B cell (primary cell): ENCODE data around the gene FAM222A. TPM values are rescaled to one million over a fixed set of nuclear protein-coding genes. Genes with fewer than 3 reads are reported as not detected.

Source experiments
- ATAC-seq: fragments of 200-7000 bp; cut with Tn5 transposase; one replicate; pipeline ENCODE4 v1.10.0; 2021; ENCODE audit warnings: low read depth, mild to moderate bottlenecking, moderate number of reproducible peaks, moderate library complexity
- CTCF ChIA-PET: fragments of 350-600 bp; sonication (Branson Sonifier 250); formaldehyde crosslinking; loops from one replicate; lab custom pipeline; 2021; ENCODE audit warnings: antibody characterized with exemption, inconsistent platforms; lab: Charles Lee
- POLR2A ChIA-PET: fragments of 350-600 bp; sonication (Branson Sonifier 250); formaldehyde crosslinking; loops from one replicate; lab custom pipeline; 2021; ENCODE audit warnings: antibody characterized with exemption; lab: Charles Lee
- DNase-seq: peaks from one replicate; pipeline ENCODE4 v3.0.0; 2013
- H2AFZ ChIP-seq: 2 replicates; pipeline ENCODE4 v1.6.1; 2012; ENCODE audit warnings: mild to moderate bottlenecking, low read depth, low read length; ENCODE audit not compliant: insufficient read depth, poor library complexity, severe bottlenecking
- H3K27ac ChIP-seq, 2 donors: 1 replicate in 1 of 2; 2 replicates in 1 of 2; pipeline ENCODE4 v1.5.1; 2012 to 2013; ENCODE audit warnings: low read length in 2 of 2, mild to moderate bottlenecking in 2 of 2, moderate library complexity in 1 of 2
- H3K27me3 ChIP-seq, 4 experiments: fragments of 200-600 bp in 1 of 4; sonication (generic) in 1 of 4; replicated peaks in 1 of 4; 1 replicate in 2 of 4; 2 replicates in 2 of 4; pipeline versions ENCODE4 v1.6.1 to v1.7.0; 2013 to 2016; ENCODE audit warnings: low read length in 3 of 4, mild to moderate bottlenecking in 2 of 4, mixed read lengths in 1 of 4, moderate library complexity in 1 of 4; ENCODE audit not compliant: insufficient read depth in 4 of 4, control insufficient read depth in 3 of 4; ENCODE audit errors: control extremely low read depth in 1 of 4
- H3K36me3 ChIP-seq, 2 experiments: replicated peaks in 1 of 2; 1 replicate in 1 of 2; 2 replicates in 1 of 2; pipeline versions ENCODE4 v1.6.1 to v1.7.1; 2013; ENCODE audit warnings: low read length in 1 of 2; ENCODE audit not compliant: insufficient read depth in 2 of 2, control insufficient read depth in 1 of 2; ENCODE audit errors: control extremely low read depth in 1 of 2, extremely low read depth in 1 of 2
- H3K4me1 ChIP-seq, 2 donors: fragments of 200-600 bp in 1 of 2; sonication (generic) in 1 of 2; 1 replicate in 1 of 2; 2 replicates in 1 of 2; pipeline versions ENCODE4 v1.5.1 to v1.6.1; 2013 to 2017; ENCODE audit warnings: low read length in 2 of 2; ENCODE audit not compliant: control insufficient read depth in 2 of 2, insufficient read depth in 2 of 2
- H3K4me2 ChIP-seq: replicated peaks from 2 replicates; pipeline ENCODE3; 2012; ENCODE audit warnings: mild to moderate bottlenecking, low read depth, low read length; ENCODE audit not compliant: poor library complexity, severe bottlenecking
- H3K4me3 ChIP-seq, 5 experiments: fragments of 200-600 bp in 1 of 5; sonication (generic) in 1 of 5; 1 replicate in 3 of 5; 2 replicates in 2 of 5; pipeline versions ENCODE4 v1.5.1 to v1.7.0; 2011 to 2016; ENCODE audit warnings: low read length in 4 of 5, mild to moderate bottlenecking in 4 of 5, low read depth in 2 of 5, control low read depth in 1 of 5, moderate library complexity in 1 of 5; ENCODE audit not compliant: insufficient read depth in 1 of 5; ENCODE audit errors: control extremely low read depth in 1 of 5, extremely low read depth in 1 of 5
- H3K79me2 ChIP-seq: fragments of 200-600 bp; sonication (generic); one replicate; pipeline ENCODE4 v1.6.0; 2016; ENCODE audit warnings: low read length; ENCODE audit not compliant: control insufficient read depth, insufficient read depth
- H3K9ac ChIP-seq: fragments of 200-600 bp; sonication (generic); 2 replicates; pipeline ENCODE4 v1.6.1; 2017; ENCODE audit warnings: mild to moderate bottlenecking, low read length, moderate library complexity
- H3K9me3 ChIP-seq, 3 donors: one replicate each; pipeline versions ENCODE4 v1.6.1 to v1.7.1; 2013; ENCODE audit warnings: low read length in 2 of 3; ENCODE audit not compliant: control insufficient read depth in 2 of 3, insufficient read depth in 1 of 3; ENCODE audit errors: control extremely low read depth in 1 of 3
- H4K20me1 ChIP-seq: 2 replicates; pipeline ENCODE4 v1.6.0; 2012; ENCODE audit warnings: mild to moderate bottlenecking, low read length; ENCODE audit not compliant: insufficient read depth, control insufficient read depth, poor library complexity, severe bottlenecking
- H3K27ac Mint-ChIP-seq: one replicate; pipeline ENCODE4 v1.8.0; 2021; ENCODE audit warnings: mixed read lengths
- H3K27me3 Mint-ChIP-seq: one replicate; pipeline ENCODE4 v1.8.0; 2021; ENCODE audit warnings: mixed read lengths
- H3K4me1 Mint-ChIP-seq: one replicate; pipeline ENCODE4 v1.8.0; 2021; ENCODE audit warnings: mixed read lengths
- H3K4me3 Mint-ChIP-seq: one replicate; pipeline ENCODE4 v1.8.0; 2021; ENCODE audit warnings: mixed read lengths
- H3K9me3 Mint-ChIP-seq: one replicate; pipeline ENCODE4 v1.8.0; 2022; ENCODE audit warnings: mixed read lengths; ENCODE audit not compliant: insufficient read depth
- EZH2 ChIP-seq: IDR thresholded peaks from 2 replicates; pipeline ENCODE4 v1.6.1; 2012; ENCODE audit warnings: borderline replicate concordance, low read depth, mild to moderate bottlenecking, moderate library complexity, low read length; ENCODE audit not compliant: insufficient read depth, poor library complexity, severe bottlenecking
- WGBS: methylation state at CpG from one replicate; pipeline ENCODE4 v1.1.5; 2013; ENCODE audit warnings: missing lambda C conversion rate; ENCODE audit not compliant: insufficient coverage; 5-methylcytosine and 5-hydroxymethylcytosine counted together
- intact Hi-C: fragments of 100-400 bp; cut with micrococcal nuclease; formaldehyde crosslinking; loops from one replicate; pipeline ENCODE4 v1.10.0; 2022
- polyA plus RNA-seq: library from polyadenylated mRNA; depleted of rRNA; stranded (reverse); fragments of >200 nt; gene quantifications from 2 replicates; pipeline ENCODE4 v1.2.3, GENCODE V29; 2012
- total RNA-seq, 2 donors: library from RNA; stranded (reverse); fragments of 120-200 nt in 1 of 2; gene quantifications; 1 replicate in 1 of 2; 2 replicates in 1 of 2; pipeline versions ENCODE4 v1.2.3 to v1.2.4, GENCODE V29; 2013 to 2022
- TF ChIP-seq, protein P1 (sequence below): fragments of 200-600 bp; IDR thresholded peaks from one replicate; pipeline ENCODE4 v1.8.0; 2022; ENCODE audit warnings: antibody characterized with exemption, mild to moderate bottlenecking

FAM222A gene
- total and polyA plus RNA-seq, 2 donors (not counting 1 experiment from before 2014, with no cell fraction given): 0.49 to 4.6 TPM

DNA sequence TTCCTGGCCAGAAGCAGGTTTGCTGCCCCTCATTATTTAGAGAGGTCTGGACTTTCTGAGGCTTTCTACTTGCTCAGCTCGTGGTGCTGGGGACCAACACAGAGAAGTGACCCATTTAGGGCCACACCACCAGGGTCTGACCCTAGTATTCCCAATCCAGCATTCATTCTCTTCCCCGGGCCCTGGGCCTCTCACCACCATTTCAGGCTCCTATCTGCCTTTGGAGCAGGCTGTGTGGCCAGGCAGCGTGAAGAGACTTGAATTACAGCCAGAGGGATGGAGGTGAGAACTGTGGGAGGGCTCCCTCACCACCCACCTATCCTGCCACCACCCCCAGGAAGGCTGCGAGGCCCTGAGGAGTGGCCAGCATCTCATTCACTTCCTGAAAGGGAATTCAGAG is 24.6 kb downstream of the FAM222A start:
- no peak for ATAC-seq
- Histone ChIP-seq H4K20me1 (no peaks in the 10 kb centered on the region), H3K79me2 (no peaks in the 10 kb centered on the region), H2AFZ (no peak overlapping the region), H3K36me3 (no peaks in the 10 kb centered on the region), H3K9me3 (peaks cover 0 to 5% (median 0%) of the 10 kb centered on the region in 3 donors), H3K27me3 (peaks cover 0 to 9% (median 1%) of the 10 kb centered on the region in 4 experiments), H3K4me1 (no peaks in the 10 kb centered on the region), H3K27ac (no peak overlapping the region), H3K4me3 (no peak overlapping the region), H3K4me2 (no peak overlapping the region), H3K9ac (no peak overlapping the region)
- intact Hi-C loops: no loop called here
- TF ChIP-seq, protein P1, sequence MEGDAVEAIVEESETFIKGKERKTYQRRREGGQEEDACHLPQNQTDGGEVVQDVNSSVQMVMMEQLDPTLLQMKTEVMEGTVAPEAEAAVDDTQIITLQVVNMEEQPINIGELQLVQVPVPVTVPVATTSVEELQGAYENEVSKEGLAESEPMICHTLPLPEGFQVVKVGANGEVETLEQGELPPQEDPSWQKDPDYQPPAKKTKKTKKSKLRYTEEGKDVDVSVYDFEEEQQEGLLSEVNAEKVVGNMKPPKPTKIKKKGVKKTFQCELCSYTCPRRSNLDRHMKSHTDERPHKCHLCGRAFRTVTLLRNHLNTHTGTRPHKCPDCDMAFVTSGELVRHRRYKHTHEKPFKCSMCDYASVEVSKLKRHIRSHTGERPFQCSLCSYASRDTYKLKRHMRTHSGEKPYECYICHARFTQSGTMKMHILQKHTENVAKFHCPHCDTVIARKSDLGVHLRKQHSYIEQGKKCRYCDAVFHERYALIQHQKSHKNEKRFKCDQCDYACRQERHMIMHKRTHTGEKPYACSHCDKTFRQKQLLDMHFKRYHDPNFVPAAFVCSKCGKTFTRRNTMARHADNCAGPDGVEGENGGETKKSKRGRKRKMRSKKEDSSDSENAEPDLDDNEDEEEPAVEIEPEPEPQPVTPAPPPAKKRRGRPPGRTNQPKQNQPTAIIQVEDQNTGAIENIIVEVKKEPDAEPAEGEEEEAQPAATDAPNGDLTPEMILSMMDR: no peak
- no peak for TF ChIP-seq EZH2
- DNase-seq: no peak
- no peak overlapping the region for H3K4me3 Mint-ChIP-seq
- no peaks in the 10 kb centered on the region for H3K9me3 Mint-ChIP-seq
- H3K27ac Mint-ChIP-seq: no peak overlapping the region
- POLR2A ChIA-PET: no interaction called here
- H3K27me3 Mint-ChIP-seq: peaks cover 25% of the 10 kb centered on the region
- H3K4me1 Mint-ChIP-seq: no peaks in the 10 kb centered on the region
- WGBS: 33% methylated on average over 1 of the region's 4 CpGs
- CTCF ChIA-PET: no interaction called here

DNA sequence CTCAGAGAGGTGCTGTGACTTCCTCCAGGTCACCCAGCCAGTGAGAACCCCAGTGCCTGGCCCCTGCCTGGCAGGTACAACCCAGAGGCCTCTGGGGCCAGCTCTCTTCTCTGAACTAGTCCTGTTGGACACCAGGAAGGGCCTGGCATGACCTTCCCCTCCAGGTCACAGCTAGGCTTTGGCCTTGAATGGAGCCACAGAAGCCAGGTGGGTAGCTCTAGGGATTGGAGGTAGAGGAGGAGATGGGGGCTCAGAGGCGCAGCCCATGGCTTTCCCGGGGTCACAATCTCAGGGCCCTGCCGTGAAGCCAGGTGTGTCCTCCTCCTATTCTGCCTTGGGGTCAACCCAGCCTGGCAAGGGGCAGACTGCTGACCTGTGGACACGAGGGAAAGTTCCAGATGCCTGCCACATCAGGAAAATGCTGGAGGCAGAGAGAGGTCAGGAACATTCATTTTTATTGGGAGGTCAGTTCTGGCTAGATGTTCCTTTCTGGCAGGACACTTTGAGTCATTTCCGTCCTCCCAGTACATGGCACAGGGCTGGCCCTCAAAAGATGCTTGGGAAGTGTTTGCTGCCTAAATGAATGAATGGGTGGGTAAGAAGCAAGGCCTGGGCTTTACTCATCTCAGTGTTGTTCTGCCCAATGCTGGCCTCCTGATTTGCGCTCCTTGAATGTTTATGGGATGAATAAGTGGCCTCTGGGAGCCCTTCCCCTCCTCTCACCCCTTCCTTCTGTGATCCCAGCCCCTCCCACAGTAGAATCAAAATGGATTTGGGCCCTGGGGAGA is 25.4 kb downstream of the FAM222A start:
- H3K36me3 ChIP-seq: no peaks in the 10 kb centered on the region
- no peak overlapping the region for H3K4me3 ChIP-seq
- TF ChIP-seq EZH2: no peak
- TF ChIP-seq, protein P1: no peak
- ChIA-PET POLR2A (no interaction called here), CTCF (interaction anchor here (1.0 kb wide), 1 partner anchor 8 kb away, joined by 3 read pairs; no protein-coding TSS in a partner anchor)
- Mint-ChIP-seq H3K4me1 (no peaks in the 10 kb centered on the region), H3K4me3 (no peak overlapping the region), H3K9me3 (no peaks in the 10 kb centered on the region), H3K27ac (no peak overlapping the region), H3K27me3 (peaks cover 25% of the 10 kb centered on the region)
- peaks cover 0 to 3% (median under 1%) of the 10 kb centered on the region in 4 experiments for H3K27me3 ChIP-seq
- H3K9ac ChIP-seq: no peak overlapping the region
- 82% methylated on average over 5 of the region's 6 CpGs for WGBS
- no peak overlapping the region for H3K4me2 ChIP-seq
- no peak overlapping the region for H2AFZ ChIP-seq
- H3K4me1 ChIP-seq: no peaks in the 10 kb centered on the region
- H4K20me1 ChIP-seq: no peaks in the 10 kb centered on the region
- no peaks in the 10 kb centered on the region for H3K79me2 ChIP-seq
- intact Hi-C loops: no loop called here
- H3K9me3 ChIP-seq: no peaks in the 10 kb centered on the region
- H3K27ac ChIP-seq: no peak overlapping the region
- ATAC-seq (no peak), DNase-seq (no peak)
